MM.1S (cell line): ENCODE measurements around the gene MID1.

ENCODE experiments used
- DNase-seq: peaks from one replicate; pipeline ENCODE4 v3.0.0-alpha.2; 2015
- H2AFZ ChIP-seq: fragments of 300-600 bp; sonication (generic); 2 replicates; pipeline ENCODE4 v1.6.0; 2016; ENCODE audit warnings: antibody characterized with exemption, low read length
- H3F3A ChIP-seq: fragments of 300-600 bp; sonication (generic); 2 replicates; pipeline ENCODE4 v1.6.1; 2016; ENCODE audit warnings: mild to moderate bottlenecking, antibody characterized with exemption, low read length, moderate library complexity, mixed read lengths; ENCODE audit not compliant: insufficient read depth
- H3K27ac ChIP-seq: fragments of 300-600 bp; sonication (generic); 2 replicates; pipeline ENCODE4 v1.5.1; 2016; ENCODE audit warnings: mild to moderate bottlenecking, low read length
- H3K27me3 ChIP-seq: fragments of 300-600 bp; sonication (generic); replicated peaks from 2 replicates; pipeline ENCODE4 v1.6.0; 2016; ENCODE audit warnings: low read length; ENCODE audit not compliant: insufficient read depth
- H3K36me3 ChIP-seq: fragments of 300-600 bp; sonication (generic); replicated peaks from 2 replicates; pipeline ENCODE4 v1.6.1; 2016; ENCODE audit warnings: mild to moderate bottlenecking, low read length, mixed read lengths; ENCODE audit not compliant: insufficient read depth
- H3K4me1 ChIP-seq: fragments of 300-600 bp; sonication (generic); 2 replicates; pipeline ENCODE4 v1.6.1; 2016; ENCODE audit warnings: low read length, mixed read lengths
- H3K4me2 ChIP-seq: fragments of 300-600 bp; sonication (generic); 2 replicates; pipeline ENCODE4 v1.6.0; 2016; ENCODE audit warnings: low read depth, low read length
- H3K4me3 ChIP-seq: fragments of 300-600 bp; sonication (generic); 2 replicates; pipeline ENCODE4 v1.5.1; 2016; ENCODE audit warnings: low read length, mixed read lengths
- H3K79me2 ChIP-seq: fragments of 300-600 bp; sonication (generic); 2 replicates; pipeline ENCODE4 v1.6.1; 2016; ENCODE audit warnings: mixed run types, low read length, mixed read lengths
- H3K9ac ChIP-seq: fragments of 300-600 bp; sonication (generic); 2 replicates; pipeline ENCODE4 v1.6.1; 2016; ENCODE audit warnings: low read length, mixed read lengths
- H3K9me2 ChIP-seq: fragments of 300-600 bp; sonication (generic); replicated peaks from 2 replicates; pipeline ENCODE4 v1.6.1; 2016; ENCODE audit warnings: mild to moderate bottlenecking, low read length, mixed read lengths; ENCODE audit not compliant: insufficient read depth
- H3K9me3 ChIP-seq: fragments of 300-600 bp; sonication (generic); replicated peaks from 2 replicates; pipeline ENCODE4 v1.6.1; 2016; ENCODE audit warnings: mild to moderate bottlenecking, low read length, mixed read lengths; ENCODE audit not compliant: insufficient read depth
- H4K20me1 ChIP-seq: fragments of 300-600 bp; sonication (generic); 2 replicates; pipeline ENCODE4 v1.6.1; 2016; ENCODE audit warnings: mild to moderate bottlenecking, low read length, moderate library complexity, mixed read lengths; ENCODE audit not compliant: insufficient read depth
- CTCF ChIP-seq: fragments of 300-600 bp; sonication (generic); IDR thresholded peaks from 2 replicates; pipeline ENCODE4 v1.5.1; 2016; ENCODE audit warnings: antibody characterized with exemption, low read length, mixed read lengths
- EZH2 ChIP-seq: fragments of 300-600 bp; sonication (generic); optimal IDR thresholded peaks from 2 replicates; pipeline ENCODE3; 2017; ENCODE audit warnings: low read depth, mild to moderate bottlenecking, antibody characterized with exemption, low read length, mixed read lengths
- EZH2phosphoT487 ChIP-seq: fragments of 300-600 bp; sonication (generic); IDR thresholded peaks from 2 replicates; pipeline ENCODE4 v1.6.1; 2018; ENCODE audit warnings: antibody characterized with exemption, low read length

Gene MID1

GRCh38 chrX:10486373-10486772, 134.0 kb downstream of the MID1 start:
- Histone ChIP-seq H4K20me1 (no peaks in the 10 kb centered on the region), H3K9me2 (no peaks in the 10 kb centered on the region), H3F3A (no peaks in the 10 kb centered on the region), H3K79me2 (no peaks in the 10 kb centered on the region), H3K4me1 (no peaks in the 10 kb centered on the region), H3K4me2 (no peak overlapping the region), H2AFZ (no peak overlapping the region), H3K27me3 (no peaks in the 10 kb centered on the region), H3K9ac (no peak overlapping the region), H3K4me3 (no peak overlapping the region), H3K27ac (no peak overlapping the region), H3K9me3 (no peaks in the 10 kb centered on the region), H3K36me3 (no peaks in the 10 kb centered on the region)
- TF ChIP-seq EZH2phosphoT487 (no peak), EZH2 (no peak), CTCF (no peak)
- no peak for DNase-seq

GRCh38 chrX:10485326-10485725, 135.1 kb downstream of the MID1 start:
- Histone ChIP-seq H3K4me1 (no peaks in the 10 kb centered on the region), H3K36me3 (no peaks in the 10 kb centered on the region), H3F3A (no peaks in the 10 kb centered on the region), H3K27ac (no peak overlapping the region), H3K9ac (no peak overlapping the region), H3K79me2 (no peaks in the 10 kb centered on the region), H4K20me1 (no peaks in the 10 kb centered on the region), H3K4me2 (no peak overlapping the region), H3K27me3 (no peaks in the 10 kb centered on the region), H3K4me3 (no peak overlapping the region), H2AFZ (no peak overlapping the region), H3K9me3 (no peaks in the 10 kb centered on the region), H3K9me2 (no peaks in the 10 kb centered on the region)
- DNase-seq, result no peak
- TF ChIP-seq CTCF (no peak), EZH2 (no peak), EZH2phosphoT487 (no peak)

- H3K4me2 ChIP-seq, result no peak overlapping the region
Observed at GRCh38 chrX:10484683-10485247, 135.6 kb downstream of the MID1 start.

More at GRCh38 chrX:10484683-10485247, 135.6 kb downstream of the MID1 start:
- Histone ChIP-seq H3K79me2 (no peaks in the 10 kb centered on the region), H3K4me3 (no peak overlapping the region), H3K4me1 (no peaks in the 10 kb centered on the region), H4K20me1 (no peaks in the 10 kb centered on the region), H3F3A (no peaks in the 10 kb centered on the region), H3K9me3 (no peaks in the 10 kb centered on the region), H3K9ac (no peak overlapping the region), H3K9me2 (no peaks in the 10 kb centered on the region), H3K27me3 (no peaks in the 10 kb centered on the region), H2AFZ (no peak overlapping the region), H3K27ac (no peak overlapping the region), H3K36me3 (no peaks in the 10 kb centered on the region)
- TF ChIP-seq CTCF, result no peak
- no peak for TF ChIP-seq EZH2
- TF ChIP-seq EZH2phosphoT487, result no peak
- DNase-seq, result no peak
